Adrenal gland (tissue), 5 donors: Measurements from ENCODE around the gene RTN4.

Source experiments
- POLR2A ChIP-seq, 2 donors: fragments of 450-650 bp; IDR thresholded peaks; one replicate each; pipeline ENCODE4 v1.6.1; 2017; ENCODE audit warnings: antibody characterized with exemption in 2 of 2, mild to moderate bottlenecking in 2 of 2, moderate library complexity in 1 of 2
- TF ChIP-seq, protein P1 (sequence below), 6 experiments: fragments of 450-650 bp in 4 of 6; fragments of 200-600 bp in 2 of 6; sonication (generic) in 1 of 6; IDR thresholded peaks; 1 replicate in 5 of 6; 2 replicates in 1 of 6; pipeline versions ENCODE4 v1.5.1 to v1.8.0; 2016 to 2021; ENCODE audit warnings: antibody characterized with exemption in 6 of 6, mild to moderate bottlenecking in 2 of 6, moderate library complexity in 1 of 6
- donor health status: DM: no; HTN: no; CAD: no.

DNA sequence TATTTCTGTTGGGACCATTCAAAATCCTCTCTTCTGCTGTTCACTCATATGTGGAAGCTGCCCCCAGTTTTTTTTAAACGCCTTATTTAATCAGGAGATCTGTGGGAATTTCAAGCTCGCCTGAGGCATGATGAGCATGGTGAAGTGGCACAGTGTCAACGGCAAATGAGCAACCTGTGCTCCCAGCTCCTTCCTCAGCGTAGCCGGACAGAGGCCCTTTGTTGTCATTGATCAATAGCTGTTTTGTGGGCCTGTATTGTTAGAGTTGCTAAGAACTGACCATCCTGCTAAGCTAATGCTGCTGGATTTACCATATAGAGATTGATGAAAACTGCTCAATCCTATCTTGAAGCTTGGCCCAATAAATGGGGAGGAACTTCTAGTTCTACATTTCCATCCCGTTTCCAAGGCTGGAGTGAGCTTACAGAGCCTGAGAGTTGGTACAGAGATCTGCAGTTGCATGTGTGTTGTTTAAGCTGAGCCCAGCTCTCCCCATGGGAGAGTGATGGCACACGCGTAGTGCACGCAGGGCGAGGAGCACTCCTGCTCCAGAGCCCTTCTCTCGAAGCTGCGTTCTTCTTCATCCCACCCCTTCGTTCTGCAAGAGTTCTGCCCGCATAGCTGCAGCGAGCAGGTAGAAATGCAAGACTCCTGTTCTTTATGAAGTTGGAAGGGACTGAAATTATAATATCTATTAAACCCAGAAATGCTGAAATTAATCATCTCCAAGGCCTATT, 108.8 kb downstream of the RTN4 start:
- TF ChIP-seq, protein P1, sequence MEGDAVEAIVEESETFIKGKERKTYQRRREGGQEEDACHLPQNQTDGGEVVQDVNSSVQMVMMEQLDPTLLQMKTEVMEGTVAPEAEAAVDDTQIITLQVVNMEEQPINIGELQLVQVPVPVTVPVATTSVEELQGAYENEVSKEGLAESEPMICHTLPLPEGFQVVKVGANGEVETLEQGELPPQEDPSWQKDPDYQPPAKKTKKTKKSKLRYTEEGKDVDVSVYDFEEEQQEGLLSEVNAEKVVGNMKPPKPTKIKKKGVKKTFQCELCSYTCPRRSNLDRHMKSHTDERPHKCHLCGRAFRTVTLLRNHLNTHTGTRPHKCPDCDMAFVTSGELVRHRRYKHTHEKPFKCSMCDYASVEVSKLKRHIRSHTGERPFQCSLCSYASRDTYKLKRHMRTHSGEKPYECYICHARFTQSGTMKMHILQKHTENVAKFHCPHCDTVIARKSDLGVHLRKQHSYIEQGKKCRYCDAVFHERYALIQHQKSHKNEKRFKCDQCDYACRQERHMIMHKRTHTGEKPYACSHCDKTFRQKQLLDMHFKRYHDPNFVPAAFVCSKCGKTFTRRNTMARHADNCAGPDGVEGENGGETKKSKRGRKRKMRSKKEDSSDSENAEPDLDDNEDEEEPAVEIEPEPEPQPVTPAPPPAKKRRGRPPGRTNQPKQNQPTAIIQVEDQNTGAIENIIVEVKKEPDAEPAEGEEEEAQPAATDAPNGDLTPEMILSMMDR (IDR thresholded peaks at IDR 0.05) = no peak
- TF ChIP-seq POLR2A (IDR thresholded peaks at IDR 0.05) = no peak
